ENCODE data around the gene GPC6.
"Not testable (repeated sequence)": the region's sequence is repeated elsewhere in the genome, so short reads cannot be mapped to it uniquely, and the experiment has no call there.

GPC6 gene

GRCh38 chr13:94325650-94326049 lies 1099.0 kb downstream of the GPC6 start:
- no peak for DNase-seq (ENCODE audit: low read depth)

DNA sequence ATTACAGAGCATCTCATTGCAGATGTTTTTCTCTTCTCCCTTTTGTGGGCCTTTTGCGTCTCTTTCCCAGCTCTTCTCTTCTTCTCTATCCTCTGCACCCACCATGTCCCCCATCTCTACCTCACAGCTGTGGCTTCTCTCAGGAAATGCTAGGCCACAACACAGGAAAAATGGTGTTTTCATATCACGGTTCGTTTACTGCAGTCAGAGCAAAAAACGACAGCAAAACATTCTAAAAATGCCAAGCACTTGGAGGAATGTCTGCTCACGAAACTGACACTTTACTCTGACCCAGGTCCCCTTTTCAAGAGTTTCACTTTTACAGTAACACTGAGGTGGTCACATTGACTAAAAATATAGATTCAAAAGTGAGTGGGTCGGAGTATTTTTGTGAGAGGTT lies 1100.7 kb downstream of the GPC6 start:
- DNase-seq (ENCODE audit: low read depth): no peak

- DNase-seq (ENCODE audit: low read depth): no peak
These were observed 1101.9 kb downstream of the GPC6 start for GRCh38 chr13:94328381-94329041.

DNA sequence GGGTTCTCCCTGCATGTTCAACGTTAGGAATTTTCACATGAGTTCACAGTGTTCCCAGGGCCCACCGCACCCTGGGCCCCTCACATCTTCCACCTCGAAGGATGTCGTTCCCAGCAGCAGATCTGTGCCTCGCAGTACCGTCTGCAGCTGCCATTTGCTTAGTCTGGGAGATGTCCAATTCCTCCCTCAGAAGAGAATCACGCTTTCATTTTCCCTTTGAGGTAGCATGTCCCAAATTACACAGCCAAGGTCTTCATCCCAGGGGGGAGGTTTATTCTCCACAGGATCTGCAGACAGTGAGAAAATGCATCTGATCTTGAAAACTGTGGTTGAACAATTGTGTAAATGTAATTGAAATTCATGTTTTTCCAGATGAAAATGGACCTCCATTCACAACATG lies 1102.7 kb downstream of the GPC6 start:
- no peak for DNase-seq (ENCODE audit: low read depth)

DNA sequence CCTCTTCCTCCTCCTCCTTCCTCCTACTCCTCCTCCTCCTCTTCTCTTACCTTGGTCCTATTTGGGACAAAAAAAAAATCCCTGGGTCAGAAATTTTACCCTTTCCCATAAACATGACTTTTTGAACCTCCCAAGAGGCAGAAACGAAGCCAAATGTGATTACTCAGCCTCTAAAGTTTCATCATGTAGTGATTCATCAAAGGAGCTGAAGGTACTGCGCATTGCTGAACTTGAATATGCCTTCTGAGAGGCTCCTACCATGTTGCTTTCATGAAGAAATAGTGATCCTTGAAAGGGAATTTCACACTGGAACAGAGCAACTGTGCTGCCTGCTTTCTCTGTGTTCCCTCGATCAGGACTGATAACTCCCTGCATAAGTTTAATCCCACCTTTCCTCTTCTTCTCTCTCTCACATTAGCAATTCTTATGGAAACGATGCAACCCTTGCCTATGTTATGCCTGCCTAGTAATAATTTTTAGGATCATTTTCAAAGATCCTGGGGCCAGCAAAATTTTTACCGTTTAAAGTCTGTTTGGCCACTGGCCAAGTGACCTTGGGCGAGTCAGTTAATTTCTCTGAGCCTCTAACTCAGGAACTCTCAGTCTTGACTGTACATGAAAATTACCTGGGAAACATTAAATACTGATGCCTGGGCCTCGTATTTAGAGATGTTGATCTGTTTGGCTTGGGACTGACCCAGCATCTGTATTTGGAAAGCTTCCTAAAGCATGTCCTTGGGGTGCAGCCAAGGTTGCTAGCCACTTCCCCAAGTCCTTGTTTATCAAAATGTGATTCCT lies 1103.3 kb downstream of the GPC6 start:
- DNase-seq (ENCODE audit: low read depth): no peak

- DNase-seq (ENCODE audit: low read depth): no peak
These were observed 1104.0 kb downstream of the GPC6 start for GRCh38 chr13:94330552-94331071.

DNA sequence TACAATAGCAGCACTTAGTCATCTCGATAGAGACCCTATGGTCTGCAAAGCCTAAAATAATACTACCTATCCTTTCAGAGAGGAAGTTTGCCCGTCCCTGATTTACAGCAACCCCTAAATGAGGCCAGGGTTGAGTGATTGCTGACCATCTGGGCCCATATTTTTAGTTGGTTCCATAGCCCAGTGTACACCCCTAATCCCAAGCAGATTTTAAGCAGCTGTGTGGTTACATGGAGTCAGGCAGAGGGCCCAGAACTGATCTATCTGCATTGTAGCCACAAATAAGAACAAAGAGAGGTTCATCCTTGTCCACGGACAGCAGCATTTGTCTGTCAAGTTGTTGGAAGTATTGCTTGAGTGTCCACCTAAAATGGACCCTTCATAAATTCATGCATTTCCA lies 1104.7 kb downstream of the GPC6 start:
- DNase-seq (ENCODE audit: low read depth): no peak

- DNase-seq (ENCODE audit: low read depth): no peak
These were observed 1105.9 kb downstream of the GPC6 start for GRCh38 chr13:94332359-94333096.

GRCh38 chr13:94333131-94333820 lies 1106.7 kb downstream of the GPC6 start:
- DNase-seq (ENCODE audit: low read depth): no peak

GRCh38 chr13:94335761-94336526 lies 1109.3 kb downstream of the GPC6 start:
- DNase-seq (ENCODE audit: low read depth): no peak

- DNase-seq (ENCODE audit: low read depth): no peak
These were observed 1112.6 kb downstream of the GPC6 start for GRCh38 chr13:94339116-94339687.

DNA sequence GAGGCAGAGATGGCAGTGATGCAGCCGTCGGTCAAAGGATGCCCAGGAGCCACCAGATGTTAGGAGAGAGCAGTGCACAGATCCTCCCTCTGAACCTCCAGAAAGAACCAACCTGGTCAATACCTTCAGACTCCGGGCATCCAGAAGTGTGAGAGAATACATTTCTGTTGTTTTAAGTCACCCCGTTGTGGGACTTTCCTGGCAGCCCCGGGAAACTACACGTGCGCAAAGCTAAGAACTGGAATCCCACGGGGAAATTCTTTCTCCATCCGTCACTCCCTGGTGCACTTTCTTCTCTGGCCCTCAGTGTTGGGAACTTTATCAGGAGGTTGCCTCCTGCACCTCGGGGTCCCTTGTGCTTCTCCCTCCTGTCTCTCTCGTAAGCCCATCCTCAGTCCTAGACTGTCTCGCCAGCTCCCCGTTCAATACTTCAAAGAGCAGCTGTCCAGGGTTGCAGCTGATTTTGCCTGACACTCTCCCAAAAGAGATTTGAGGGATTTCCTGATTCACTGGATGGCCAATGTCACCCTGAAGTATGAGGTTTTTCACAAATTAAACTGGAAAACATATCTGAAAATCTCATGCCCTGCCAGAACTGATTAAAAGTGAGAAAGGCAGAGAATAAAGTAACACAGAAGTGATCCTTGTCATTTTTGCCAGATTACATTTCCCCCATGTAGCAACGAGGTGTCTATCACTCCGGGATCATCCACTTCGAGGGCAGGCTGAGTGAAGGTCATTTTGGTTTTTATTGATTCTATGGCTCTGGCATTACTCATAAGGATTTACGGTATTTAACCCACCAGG lies 1116.0 kb downstream of the GPC6 start:
- no peak for DNase-seq (ENCODE audit: low read depth)

DNA sequence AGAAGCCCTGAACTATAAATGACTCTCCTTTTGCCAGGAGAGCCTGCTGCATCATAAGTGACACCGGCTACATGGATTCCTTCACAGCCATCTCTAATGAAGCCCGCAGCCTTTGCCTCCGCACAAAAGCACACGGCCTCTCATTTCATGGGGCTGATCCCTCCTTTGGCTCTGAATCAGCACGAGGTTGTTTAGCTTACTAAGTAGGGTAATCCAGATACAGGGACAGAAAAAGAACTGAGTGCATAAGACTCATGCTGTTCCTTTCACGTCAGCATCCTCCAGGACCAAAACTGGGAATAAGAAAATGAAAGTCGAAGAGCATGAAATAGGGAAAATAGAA lies 1116.6 kb downstream of the GPC6 start:
- no peak for DNase-seq (ENCODE audit: low read depth)

GRCh38 chr13:94343687-94344086 lies 1117.1 kb downstream of the GPC6 start:
- not testable (repeated sequence) for DNase-seq (ENCODE audit: low read depth)

GRCh38 chr13:94344126-94344818 lies 1117.7 kb downstream of the GPC6 start:
- no peak for DNase-seq (ENCODE audit: low read depth)

DNA sequence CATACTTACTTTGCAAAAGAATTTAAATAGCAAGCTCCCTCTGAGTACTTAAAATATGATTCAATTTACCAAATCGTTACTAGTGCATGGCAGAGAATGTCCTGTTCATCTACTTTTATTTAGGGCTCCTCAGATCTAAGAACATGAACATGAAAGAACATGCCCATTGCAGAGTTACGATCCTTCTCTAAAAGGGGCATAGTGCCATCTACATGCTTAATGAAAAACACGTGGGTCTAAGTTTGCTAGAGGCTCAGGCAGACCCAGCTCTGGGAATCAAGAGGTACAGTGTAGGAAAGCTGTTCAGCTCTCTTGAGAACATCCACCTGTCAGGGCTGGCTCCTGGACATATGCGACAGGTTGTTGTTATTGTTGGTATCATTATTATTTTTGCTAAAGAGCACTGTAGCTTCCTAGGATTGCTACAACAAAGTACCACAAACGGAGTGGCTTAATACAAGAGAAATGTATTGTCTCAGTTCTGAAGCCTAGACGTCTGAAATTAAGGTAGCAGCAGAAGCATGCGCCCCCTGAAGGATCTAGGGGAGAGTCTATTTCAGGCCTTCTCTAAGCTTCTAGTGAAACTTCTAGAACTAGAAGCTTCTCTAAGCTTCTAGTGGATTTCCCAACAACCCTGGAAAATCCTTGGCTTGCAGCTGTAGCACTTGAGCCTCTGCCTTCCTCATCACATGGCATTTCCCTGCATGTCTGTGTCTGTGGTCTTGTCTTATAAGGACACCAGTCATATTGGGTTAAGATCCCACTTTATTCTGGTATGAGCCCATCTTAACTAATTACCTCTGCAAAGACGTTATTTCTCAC lies 1119.0 kb downstream of the GPC6 start:
- no peak for DNase-seq (ENCODE audit: low read depth)

GRCh38 chr13:94346261-94347019 lies 1119.8 kb downstream of the GPC6 start:
- no peak for DNase-seq (ENCODE audit: low read depth)

All from stimulated activated CD8-positive, alpha-beta memory T cell treated with anti-CD3 and anti-CD28 coated beads, Interleukin-12 subunit alpha, Interleukin-12 subunit beta, amount 100 ng/mL, for 1 hour (primary cell).